ENCODE results near the gene WNT2B.

WNT2B gene

DNA sequence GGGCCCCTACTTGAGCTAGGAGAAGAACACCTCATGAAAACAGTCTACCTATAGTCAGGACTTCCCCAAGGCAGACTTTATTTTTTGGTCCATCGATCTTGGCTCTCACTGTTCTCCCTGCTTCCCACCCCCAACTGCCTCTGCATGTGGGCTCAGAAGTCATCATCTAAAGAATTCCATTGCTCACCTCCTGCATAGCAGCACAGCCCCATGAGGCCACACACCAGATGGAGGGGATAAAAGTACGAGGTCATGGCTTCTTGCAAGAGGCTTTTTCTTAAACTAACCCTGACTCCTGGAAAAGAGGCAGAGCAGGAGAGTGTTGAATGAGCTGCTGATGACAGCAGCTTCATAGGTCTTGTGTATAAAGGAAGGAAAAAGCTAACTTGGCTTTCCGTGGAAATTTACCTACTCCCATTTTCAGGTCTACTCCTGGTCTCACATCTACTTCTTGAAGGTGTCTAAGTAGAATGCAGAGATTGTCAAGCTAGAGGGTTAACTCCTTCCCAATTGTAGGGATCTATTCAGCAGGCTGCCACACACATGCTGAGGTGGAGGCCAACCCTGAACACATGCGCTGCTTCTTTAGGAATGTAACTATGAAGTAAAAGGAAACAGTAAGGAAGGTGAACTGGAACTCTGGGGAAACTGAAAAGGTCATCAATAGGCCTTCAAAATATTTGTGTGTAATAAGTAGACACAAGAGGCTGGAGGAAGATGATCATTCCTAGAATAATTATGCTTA, 18.7 kb downstream of the WNT2B start:
- DNase-seq (ENCODE audit: low read depth in 4 of 4, low spot score in 1 of 4): no peak

DNA sequence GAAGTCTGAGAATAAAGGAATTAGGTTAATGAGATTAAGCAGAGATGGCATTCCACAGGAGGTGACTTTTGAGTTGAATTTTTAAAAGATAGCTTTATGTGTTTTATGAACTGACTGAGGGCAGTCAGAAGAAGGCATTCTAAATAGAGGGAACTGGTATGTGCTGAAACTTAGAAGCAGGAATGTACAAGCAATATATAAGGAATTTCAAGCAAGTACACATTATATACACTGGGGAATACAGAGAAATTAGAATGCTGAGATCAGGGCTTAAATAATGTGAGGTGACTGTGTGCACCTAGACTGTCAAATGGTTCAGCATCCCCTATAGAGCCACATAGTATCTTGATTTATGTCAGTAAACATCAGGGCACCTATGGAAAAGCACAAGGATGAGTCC, 19.3 kb downstream of the WNT2B start:
- no peak for DNase-seq (ENCODE audit: low read depth in 4 of 4, low spot score in 1 of 4)

DNA sequence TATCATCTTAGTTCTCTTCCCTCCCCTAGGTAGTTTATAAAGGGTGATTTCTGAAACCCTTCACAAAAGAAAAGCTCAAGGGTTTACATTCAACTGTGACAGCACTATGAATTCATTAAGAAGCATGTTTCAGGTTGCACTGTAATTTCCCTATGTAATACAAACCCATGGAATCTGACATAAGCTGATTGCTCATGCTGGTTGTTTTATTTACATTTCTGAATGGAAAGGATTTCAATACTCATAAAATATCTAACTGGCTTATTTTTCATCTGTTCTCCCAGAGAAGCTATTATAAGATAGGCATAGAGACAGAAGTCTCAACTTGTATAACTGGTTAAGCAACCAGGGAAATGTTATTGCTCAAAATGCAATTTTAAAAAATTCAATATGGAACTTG, 20.5 kb downstream of the WNT2B start:
- no peak for DNase-seq (ENCODE audit: low read depth in 4 of 4, low spot score in 1 of 4)

DNA sequence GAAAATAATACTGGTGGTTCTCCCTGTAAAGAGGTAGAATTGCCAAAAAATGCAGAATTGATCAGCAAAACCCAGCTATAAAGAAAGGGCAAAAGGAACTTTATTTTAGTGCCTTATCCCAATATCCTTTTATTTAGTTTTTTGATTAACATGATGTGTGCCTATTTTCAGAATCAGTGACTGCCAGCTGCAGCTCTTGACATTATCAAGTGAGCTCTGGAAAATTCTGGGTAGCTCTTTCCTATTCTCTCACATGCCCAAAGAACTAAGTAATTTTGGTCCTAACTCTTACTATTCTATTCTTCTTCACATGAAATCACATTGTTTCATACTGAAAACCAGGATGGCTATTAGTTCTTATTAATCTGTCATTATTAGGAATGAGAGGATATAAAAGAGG, 22.1 kb downstream of the WNT2B start:
- DNase-seq (ENCODE audit: low read depth in 4 of 4, low spot score in 1 of 4): no peak

DNA sequence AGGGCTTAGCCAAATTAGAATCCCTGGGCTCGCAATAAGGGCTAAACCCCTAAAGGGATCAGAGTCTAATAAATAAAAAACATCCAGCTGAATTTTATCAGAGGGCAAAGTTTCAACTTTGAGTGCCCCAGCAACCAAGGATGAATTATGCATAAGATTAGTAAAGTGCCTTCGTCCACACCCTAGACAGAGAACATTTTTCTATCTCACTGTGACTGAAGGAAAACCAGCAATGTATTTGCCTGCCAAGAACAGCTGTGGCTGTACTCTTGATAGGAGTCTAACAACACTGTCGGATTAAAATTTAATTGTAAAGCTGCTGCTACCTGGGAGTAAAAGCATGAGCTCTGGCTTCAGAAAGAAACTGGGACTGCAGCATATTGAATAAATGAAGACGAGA, 23.3 kb downstream of the WNT2B start:
- DNase-seq (ENCODE audit: low read depth in 4 of 4, low spot score in 1 of 4): no peak

DNA sequence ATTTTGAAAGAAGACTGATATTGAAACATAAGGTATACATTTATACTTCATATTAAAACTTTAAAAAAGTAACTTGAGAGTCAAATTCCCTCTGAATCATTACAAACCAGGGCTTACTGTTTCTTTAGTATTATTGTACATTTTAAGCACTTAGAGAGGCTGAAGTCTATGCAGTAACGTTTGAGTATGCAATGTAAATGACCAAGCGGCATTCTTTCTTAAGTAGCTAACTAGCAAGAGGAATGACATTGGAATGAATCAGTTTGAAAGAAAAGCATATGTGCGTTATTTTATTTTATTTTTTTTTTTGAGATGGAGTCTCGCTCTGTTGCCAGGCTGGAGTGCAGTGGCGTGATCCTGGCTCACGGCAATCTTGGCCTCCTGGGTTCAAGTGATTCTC, 24.3 kb downstream of the WNT2B start:
- no peak for DNase-seq (ENCODE audit: low read depth in 4 of 4, low spot score in 1 of 4)

DNA sequence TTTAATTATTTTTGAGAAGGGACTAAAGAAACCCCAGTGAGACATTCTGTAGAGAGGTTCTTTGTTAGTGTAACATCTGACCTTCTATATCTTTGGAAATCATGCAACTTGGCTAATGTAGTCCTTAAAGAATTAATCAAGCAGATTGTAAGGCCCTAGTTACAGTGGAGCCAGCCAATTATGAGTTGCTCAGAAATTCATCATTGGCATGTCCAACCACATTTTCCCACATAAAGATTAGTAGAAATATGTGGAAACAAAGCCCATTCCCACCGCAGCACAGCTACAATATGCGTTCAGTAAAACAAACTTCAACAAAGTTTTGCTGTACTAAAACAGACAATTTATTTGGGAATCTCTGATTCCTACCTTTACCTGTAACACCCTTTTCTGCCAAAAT, 27.8 kb downstream of the WNT2B start:
- no peak for DNase-seq (ENCODE audit: low read depth in 4 of 4, low spot score in 1 of 4)

DNA sequence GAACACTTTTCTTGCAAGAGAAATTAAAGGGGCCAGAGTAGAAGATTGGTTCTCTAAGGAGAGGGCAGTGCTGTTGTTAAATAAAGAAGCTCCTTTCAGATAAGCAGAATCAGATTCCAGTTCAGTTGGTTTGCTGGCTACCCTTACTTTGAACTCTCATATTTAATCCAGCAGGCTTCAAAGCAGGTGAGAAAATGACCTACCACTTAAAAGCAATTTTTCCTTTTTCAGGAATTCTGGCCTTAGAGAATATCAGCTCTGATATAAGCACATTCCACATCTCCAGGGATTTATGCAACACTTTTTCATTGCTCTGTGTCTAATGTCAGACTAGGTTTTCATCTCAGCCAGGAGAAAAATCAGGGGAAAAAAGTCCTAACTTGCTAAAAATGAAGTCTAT, 28.7 kb downstream of the WNT2B start:
- DNase-seq (ENCODE audit: low read depth in 4 of 4, low spot score in 1 of 4): no peak

DNA sequence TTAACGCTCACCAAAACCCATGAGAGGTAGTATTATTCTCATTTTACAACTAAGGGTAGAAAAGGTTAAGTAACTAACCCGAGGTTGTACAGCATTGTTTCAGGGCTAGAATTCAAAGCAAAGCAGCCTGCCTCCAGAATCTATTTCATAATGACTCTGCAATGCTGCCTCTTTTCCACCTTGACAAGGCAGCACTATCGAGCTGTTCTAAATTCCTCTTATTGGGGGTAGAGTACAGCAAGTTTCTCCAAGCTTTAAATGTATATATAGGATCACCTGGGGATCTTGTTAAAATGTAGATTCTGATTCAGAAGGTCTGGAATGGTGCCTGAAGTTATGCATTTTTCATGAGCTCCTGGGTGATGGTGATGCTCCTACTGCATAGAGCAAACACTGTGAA, 30.1 kb downstream of the WNT2B start:
- DNase-seq (ENCODE audit: low read depth in 4 of 4, low spot score in 1 of 4): no peak

DNA sequence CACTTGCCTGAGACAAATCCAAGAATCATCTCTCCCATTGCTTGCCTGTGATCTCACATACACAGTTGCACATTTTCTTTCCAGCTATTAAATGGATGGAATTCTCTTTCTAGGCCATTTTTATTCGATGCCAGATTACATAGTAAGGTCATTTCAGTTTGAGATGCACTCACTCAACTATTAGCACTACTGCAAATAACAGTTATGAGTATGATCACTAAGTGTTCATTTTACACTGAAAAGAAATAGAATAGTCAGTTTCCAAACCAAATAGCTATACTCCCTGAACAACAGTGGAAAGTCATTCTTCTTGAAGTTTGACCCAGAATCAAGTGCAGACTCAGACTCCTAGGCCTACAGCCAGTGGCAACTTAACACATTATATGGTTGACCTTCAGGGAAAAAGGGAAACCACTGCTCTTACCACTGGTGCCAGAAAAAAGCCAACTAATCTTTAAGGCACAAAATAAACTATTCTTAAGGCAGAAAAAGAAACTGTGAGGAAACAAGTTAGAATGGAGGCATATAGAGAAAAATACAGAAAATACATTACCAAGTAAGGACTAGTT, 31.5 kb downstream of the WNT2B start:
- DNase-seq (ENCODE audit: low read depth in 4 of 4, low spot score in 1 of 4): no peak

DNA sequence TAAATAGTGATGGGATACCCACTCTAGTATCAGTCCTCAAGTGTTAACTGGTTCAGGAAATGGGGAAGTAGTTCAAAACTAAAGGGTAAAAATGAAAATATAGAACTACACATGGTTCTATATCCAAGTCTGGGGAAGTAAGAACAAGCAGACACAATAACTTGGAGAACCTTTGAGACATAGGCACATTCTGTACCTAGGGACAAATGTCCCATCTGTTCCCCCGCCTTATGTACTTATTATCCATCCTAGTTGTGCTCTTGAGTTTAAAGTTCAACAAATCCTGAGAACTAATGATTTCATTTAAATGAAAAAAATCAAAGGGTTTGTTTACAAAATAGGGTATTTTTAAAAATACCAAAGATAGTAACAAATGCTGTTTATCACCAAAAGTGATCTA, 32.5 kb downstream of the WNT2B start:
- DNase-seq (ENCODE audit: low read depth in 4 of 4, low spot score in 1 of 4): no peak

DNA sequence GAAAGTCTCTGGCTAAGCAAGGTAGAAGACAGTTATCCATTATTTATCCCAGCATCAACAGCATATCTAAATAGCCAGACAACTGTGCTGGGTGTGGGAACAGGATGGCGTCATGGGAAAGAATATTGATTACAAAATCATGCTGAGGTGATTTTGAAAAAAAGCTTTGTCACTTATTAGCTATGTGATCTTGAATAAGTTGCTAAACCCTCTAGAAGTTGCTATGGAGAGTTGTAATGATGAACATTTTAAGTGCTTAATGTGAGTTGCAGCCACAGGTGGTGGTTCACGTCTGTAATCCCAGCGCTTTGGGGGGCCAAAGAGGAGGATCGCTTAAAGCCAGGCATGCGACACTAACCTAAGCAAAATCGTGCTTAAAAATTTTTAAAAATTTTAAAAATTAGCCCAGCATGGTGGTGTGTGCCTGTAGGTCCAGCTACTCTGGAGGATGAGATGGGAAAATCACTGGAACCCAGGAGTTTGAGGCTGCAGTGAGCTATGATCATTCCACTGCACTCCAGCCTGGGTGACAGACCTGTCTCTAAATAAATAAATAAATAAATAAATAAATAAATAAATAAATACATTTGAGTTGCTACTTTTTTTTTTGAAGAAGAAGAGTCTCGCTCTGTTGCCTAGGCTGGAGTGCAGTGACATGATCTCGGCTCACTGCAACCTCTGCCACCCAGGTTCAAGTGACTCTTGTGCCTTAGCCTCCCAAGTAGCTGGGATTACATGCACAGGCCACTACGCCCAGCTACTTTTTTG, 33.6 kb downstream of the WNT2B start:
- no peak for DNase-seq (ENCODE audit: low read depth in 4 of 4, low spot score in 1 of 4)

DNA sequence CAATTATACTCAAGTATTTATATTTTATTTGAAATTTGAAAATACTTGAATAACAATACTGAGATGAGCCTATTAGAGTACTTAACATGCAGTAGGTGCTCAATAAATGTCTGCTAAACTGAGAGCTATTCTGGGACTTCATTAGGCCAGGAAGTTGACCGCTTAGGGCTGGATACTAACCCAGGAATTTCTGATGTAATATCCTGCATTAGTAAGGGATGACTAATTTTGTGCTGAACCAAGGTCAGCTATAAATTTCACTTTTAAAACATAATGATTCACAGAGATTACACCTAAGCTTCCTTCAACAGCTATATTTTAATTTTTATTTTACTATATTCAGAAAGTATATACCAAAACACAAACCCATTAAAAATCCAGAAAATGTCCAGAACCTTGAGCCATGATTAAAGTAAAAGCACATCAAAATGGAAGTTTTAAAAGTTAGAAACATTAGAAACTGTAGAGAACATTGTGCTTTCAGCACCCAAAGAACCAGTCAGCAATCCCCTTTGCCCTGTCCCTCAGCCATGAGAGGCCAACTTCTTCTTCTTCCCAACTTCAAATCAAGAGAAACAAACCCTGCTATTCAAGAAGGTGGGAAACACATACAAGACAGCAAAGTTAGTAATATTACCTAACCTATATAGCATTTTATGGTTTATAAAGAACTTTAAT, 35.4 kb downstream of the WNT2B start:
- DNase-seq (ENCODE audit: low read depth in 4 of 4, low spot score in 1 of 4): no peak

DNA sequence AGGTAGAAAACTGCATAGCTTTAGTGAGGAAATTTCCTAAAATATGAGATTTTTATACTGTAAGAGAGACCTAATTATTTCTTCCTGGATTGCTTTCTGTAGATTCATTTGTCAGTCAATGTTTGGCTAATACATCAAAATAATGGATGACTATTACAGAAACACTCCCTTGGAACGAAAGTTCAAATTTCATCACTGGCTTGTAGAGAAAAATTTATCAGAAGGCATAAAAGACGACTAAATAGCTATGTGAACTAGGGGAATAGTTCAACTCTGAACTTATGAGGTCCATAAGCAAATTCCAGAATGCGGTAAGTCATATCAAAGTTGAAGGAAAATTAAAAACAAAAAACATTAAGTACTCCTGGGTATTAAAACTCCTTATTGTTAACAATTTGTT, 36.0 kb downstream of the WNT2B start:
- no peak for DNase-seq (ENCODE audit: low read depth in 4 of 4, low spot score in 1 of 4)

DNA sequence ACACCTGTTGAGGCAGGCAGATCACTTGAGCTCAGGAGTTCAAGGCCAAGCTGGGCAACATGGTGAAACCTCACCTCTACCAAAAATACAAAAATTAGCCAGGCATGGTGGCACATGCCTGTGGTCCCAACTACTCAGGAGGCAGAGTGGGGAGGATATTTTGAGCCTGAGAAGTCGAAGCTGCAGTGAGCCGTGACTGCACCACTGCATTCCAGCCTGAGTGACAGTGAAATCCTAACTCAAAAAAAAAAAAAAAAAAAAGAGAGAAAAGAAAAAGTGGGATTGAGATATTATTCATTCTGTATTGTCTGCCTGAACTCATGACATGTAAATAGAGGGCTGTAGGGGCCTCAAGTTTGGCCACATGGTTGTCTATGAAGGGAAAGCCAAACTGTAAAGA, 37.3 kb downstream of the WNT2B start:
- DNase-seq (ENCODE audit: low read depth in 4 of 4, low spot score in 1 of 4): no peak

DNA sequence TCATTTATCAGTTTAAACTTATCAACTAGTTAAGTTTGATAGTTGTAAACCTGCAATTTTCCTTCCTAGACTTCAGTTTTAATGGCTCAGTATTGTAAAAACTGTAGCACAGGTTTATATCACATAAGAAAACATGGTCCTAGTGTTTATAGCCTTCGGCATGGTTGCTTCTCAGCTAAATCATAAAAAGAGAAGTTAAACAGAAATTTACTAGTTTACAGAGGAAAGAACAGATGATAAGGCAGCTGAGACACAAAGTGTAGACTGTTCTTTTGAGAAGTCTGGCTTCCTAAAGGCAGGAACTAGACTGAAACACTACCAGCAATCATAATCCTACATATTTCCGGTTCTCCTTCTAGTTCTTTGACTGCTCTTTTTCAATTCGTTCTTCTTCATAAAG, 39.8 kb downstream of the WNT2B start:
- DNase-seq (ENCODE audit: low read depth in 4 of 4, low spot score in 1 of 4): no peak

DNA sequence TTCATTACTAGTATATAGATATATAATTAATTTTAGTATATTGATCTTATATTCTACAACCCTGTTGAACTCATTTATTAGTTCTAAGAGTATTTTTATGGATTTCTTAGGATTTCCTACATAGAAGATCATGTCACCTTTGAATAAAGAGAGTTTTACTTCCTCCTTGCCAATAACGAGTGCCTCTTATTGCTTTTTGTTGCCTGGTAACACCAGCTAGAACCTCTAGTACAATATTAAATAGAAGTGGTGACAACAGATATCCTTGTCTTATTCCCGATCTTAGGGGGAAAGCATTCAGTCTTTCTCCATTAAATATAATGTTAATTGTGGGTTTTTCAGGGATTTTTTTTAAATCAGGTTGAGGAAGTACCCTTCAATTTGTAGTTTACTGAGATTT, 40.8 kb downstream of the WNT2B start:
- DNase-seq (ENCODE audit: low read depth in 4 of 4, low spot score in 1 of 4): no peak

DNA sequence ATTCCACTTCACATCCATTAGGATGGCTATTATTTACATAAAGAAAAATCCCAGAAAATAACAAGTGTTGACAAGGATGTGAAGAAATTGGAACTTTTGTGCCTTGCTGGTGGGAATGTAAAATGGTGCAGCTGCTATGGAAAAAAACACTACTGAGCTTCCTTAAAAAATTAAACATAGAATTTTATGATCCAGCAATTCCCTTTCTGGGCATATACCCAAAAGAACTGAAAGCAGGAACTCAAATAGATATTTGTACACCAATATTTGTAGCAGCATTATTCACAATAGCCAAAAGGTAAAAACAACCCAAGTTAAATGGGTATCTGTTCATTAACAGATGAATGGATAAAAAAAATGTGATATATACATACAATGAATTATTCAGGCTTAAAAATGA, 45.6 kb downstream of the WNT2B start:
- DNase-seq (ENCODE audit: low read depth in 4 of 4, low spot score in 1 of 4): no peak

DNA sequence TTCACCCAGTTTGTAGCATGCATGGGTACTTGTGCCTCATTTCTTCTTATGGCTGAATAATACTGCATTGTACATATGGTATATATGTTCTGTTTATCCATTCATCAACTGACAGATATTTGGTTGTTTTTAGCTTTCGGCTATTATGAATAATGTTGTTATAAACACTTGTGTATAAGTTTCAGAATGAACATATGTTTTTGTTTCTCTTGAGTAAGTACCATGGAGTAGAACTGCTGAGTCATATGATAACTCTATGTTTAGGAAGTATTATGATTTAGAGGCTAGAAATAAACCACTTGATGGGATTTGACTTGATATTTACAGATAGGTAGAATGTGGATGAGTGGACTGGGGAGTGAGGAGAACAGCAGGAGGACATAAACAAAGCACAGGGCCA, 48.6 kb downstream of the WNT2B start:
- no peak for DNase-seq (ENCODE audit: low read depth in 4 of 4, low spot score in 1 of 4)

DNA sequence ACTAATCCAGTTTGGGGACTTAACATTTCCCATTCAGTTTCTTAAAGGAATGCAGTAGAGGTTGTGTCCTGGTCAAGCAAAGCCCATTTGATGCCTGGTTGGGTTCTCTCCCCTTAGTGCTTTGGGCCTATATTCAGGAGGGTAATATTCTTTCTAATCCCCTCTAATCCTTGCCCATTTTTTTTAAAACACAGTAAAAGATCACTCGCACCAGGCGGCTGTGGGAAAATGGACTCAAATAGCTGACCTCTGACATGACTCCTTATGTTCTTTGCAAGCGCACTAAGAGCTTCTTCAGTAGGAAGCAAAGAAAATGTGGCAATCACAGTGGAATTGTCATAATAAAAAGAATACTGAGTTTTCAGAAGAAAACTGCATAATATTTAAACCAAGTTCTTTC, 49.9 kb downstream of the WNT2B start:
- DNase-seq (ENCODE audit: low read depth in 4 of 4, low spot score in 1 of 4): no peak

DNA sequence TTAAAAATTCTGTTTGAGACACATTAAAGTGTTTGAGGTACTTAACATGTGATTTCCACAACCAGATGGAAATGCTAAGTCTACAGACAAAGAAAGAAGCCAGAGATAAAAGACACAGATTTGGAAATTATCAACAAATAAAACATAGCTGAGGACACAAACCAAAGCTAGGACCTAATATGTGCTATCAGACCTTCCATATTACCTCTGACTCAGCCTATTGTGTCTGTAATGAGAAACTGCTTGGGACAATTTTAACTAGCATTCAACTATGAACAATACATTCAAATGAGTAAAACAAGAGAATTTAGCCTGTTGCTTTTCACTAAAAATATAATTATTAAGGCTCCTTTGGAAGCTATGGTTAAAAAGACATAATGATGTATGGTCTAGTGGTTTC, 54.6 kb downstream of the WNT2B start:
- DNase-seq (ENCODE audit: low read depth in 4 of 4, low spot score in 1 of 4): no peak

DNA sequence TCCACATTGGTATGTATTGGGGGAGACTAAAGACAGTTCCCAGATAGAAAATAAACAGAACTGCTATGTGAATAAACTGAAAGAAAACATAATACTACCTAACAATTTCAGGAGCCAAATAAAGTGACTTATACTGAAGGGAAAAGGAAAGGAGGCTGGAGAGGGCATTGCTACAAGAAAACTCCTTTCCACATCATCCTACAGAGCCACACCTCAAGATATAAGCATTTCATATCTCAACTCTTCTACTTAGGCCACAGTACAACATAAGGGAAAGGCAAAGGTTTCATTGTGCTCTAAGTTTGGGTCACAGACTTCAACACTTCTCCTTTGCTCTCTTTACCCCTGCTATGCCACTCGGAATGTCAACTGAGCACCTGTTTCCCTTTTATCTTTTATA, 55.3 kb downstream of the WNT2B start:
- DNase-seq (ENCODE audit: low read depth in 4 of 4, low spot score in 1 of 4): no peak
